IPS-NIHi7 (cell line): ENCODE data around the gene DTNA.
"Not testable (repeated sequence)": the region's sequence is repeated elsewhere in the genome, so short reads cannot be mapped to it uniquely, and the experiment has no call there.

Experiments used
- DNase-seq: peaks from one replicate; pipeline ENCODE4 v3.0.0; 2012; ENCODE audit warnings: mixed read lengths; ENCODE audit errors: extremely low spot score

DTNA gene

GRCh38 chr18:34709750-34710441 lies at the start of gene DTNA:
DTNA (plus strand) TSS chr18:34710298; CDS start chr18:34755977, 45,679 bp downstream.
- no peak for DNase-seq

DNA sequence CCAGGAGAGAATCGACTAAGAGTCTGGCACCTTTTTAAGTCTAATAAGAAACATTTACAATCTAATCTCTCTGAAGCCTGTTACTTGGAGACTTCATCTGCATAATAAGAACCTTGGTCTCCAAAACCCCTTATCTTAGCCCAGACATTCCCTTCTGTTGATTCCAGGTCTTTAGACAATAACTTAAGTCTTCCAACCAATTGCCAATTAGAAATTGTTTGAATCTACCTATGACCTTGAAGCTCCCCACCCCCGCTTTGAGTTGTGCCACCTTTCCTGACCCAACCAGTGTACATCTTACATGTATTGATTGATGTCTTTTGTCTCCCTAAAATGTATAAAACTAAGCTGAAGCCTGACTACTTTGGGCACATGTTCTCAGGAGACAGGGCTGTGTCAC lies 49.5 kb upstream of the DTNA start:
- no peak for DNase-seq

- DNase-seq, result peak; percentile 76
Observed at GRCh38 chr18:34661464-34662087, 48.5 kb upstream of the DTNA start.

- no peak for DNase-seq
Observed at GRCh38 chr18:34676816-34677574, 33.1 kb upstream of the DTNA start.

GRCh38 chr18:34689750-34690149 lies 20.3 kb upstream of the DTNA start:
- DNase-seq, result not testable (repeated sequence)

GRCh38 chr18:34691614-34692013 lies 18.5 kb upstream of the DTNA start:
- no peak for DNase-seq

GRCh38 chr18:34694591-34695165 lies 15.4 kb upstream of the DTNA start:
- no peak for DNase-seq

- DNase-seq, result no peak
Observed at GRCh38 chr18:34695310-34695709, 14.8 kb upstream of the DTNA start.

GRCh38 chr18:34696671-34697070 lies 13.4 kb upstream of the DTNA start:
- no peak for DNase-seq

- no peak for DNase-seq
Observed at GRCh38 chr18:34697233-34697632, 12.9 kb upstream of the DTNA start.

DNA sequence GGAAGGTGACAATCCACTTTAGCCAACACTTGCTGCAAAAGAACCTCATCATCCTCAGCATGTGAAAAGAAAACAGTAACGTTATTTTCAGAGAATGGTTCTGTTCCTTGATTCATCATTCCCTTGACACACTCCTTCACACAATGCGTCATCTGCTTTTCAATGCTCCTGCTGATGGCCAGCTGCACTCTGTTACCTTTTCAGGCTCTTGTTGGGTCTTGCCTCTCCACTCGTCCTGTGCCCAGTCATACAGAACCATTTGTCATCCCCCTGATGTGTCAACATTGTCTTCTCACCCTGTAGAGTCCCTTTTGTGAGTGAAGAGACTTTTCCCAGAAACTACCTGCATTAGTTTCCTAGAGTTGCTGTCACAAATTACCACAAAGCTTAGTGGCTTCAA lies 12.2 kb upstream of the DTNA start:
- DNase-seq, result no peak

GRCh38 chr18:34701911-34702310 lies 8.2 kb upstream of the DTNA start:
- DNase-seq, result no peak

DNA sequence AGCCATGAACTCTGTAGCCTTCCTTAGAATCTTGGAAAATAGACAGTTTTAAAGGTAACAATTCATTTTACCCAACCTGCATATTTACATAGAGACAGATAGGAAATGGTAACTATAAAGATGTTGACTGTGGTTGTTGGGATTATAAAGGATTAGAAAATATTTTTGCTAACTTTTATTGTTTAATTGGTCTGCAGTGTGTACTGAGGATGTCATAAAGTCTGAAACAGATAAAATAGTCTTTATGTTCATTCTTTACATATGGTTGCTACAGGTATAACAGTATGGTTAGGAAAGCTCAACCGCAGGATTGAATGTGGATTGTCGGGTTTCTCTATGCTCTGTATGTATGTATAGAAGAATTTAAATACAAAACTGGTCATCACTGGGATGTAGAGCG lies 7.3 kb upstream of the DTNA start:
- DNase-seq, result no peak

DNA sequence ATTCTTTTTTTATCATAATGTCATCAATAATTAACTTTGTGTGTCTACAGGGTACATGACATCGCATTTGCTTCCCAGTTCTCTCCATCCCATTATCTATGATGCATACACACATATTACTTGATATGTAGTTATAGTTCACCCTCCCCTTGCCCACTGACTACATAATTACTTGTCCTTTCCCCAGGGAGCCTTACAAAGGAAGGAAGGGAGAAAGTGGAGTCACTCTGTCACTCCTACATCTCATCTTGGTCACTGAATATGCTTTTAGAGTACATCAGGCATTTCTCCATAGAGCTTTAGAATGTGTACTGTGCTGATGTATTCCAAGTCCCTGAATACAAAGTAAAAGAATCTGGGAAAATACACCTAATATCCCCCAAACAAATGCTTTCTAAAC lies 6.0 kb upstream of the DTNA start:
- no peak for DNase-seq

DNA sequence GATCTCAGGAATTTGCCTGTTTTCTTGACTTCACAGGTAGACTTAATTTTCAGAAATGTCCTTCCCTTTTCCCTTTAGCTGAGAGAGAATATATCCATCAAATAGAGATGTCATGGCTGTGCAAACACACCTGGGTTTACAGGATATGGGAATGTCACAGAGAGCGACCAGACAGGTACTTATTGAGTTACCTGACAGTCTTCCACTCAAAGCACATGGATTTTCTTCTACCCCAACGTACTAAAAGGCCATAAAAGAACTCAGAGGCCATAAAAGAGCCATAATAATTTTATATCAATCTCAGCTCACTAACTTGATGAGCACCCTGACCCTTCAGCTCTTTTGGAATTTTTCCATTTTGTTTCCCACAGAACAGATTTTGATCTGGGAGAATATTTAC lies 5.3 kb upstream of the DTNA start:
- DNase-seq, result no peak

DNA sequence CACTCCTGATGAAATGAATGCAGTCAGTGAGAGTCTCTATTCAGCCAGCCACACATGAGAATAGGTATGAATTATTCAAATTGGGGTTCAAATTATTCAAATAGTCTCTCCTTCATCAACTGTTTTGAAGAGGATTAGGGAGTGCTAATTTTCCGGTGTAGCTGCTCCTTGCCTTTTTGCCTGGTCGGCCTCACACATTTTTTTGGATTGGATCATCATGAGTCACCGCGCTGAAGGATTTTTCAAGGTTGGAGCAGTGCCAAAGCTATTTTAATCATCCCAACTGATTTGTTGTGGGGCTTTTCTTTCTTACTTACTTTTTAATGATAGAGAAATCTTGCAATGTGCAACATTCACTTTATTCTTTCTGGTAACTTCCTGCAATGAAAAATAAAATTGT lies 2.4 kb upstream of the DTNA start:
- DNase-seq, result peak; percentile 29

DNA sequence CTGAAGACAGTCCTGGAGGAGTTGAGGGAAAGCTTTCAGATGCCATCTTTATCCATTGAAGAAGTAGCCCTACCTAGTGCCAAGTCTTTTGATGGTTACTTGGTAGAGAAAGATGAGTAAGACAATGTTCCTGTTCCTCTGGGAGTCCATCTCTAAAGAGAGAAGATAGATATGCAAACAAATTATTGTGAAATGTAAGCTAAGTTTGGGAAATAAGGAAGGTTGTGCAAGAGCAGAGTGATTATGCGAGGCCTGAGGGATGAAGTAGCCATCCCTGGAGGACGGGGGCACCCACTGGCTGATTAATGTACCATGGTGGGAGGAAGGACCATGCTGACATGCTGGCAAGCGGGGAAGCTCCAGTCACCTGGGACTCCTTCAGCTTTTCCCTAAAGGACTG lies 994 bp upstream of the DTNA start:
- DNase-seq, result no peak

DNA sequence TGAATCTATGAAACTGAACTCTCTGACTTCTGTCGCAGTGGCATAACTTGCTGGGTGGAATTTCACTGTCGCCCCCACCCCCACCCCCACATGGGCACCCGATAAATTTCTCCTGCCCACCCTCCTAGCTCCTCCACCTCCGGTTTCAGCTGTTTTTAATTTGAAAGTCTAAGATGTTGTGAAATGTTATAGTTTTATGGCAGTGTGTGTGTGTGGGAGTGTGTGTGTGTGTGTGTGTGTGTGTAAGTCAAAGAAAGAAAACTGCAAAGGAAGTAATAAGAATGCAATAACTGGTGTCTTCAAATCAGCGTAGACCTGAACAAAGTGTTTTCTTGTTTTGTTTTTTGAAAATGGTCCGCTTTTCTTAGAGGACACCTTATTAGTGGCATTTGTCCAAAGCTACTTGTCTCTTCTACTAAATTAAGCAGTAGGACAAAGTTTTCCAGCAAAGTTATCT lies 388 bp downstream of the DTNA start:
- no peak for DNase-seq

- DNase-seq, result no peak
Observed at GRCh38 chr18:34710934-34711333, 836 bp downstream of the DTNA start.

DNA sequence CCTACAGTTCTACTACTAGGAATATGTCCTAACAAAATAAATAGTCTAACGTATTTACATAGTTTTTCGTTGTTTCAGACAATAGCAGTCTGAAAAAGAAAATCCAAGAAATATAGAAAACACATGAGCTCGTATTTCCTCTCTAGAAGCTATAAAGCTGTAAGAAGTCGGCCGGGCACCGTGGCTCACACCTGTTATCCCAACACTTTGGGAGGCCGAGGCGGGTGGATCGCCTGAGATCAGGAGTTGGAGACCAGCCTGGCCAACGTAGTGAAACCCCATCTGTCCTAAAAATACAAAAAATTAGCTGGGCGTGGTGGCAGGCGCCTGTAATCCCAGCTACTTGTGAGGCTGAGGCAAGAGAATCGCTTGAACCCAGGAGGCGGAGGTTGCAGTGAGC lies 6.0 kb downstream of the DTNA start:
- not testable (repeated sequence) for DNase-seq

DNA sequence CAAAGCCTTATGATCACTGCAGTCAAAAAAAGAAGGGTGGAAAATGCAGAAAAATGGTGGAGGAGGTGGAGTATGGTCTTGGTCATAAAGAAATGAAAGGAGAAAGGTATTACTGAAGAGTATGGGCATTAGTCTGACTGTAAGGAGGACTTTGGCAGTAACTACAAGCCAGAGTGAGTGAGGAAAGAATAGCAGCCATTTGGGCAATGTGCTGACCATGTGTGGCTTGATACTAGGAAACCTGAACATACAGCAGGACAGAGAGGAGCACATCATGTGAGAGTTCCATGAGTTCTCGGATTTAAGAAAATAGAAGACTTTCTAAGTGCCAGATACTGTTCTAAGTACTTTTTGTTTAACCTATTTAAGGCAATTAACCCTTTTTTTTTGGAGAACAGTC lies 8.5 kb downstream of the DTNA start:
- no peak for DNase-seq

DNA sequence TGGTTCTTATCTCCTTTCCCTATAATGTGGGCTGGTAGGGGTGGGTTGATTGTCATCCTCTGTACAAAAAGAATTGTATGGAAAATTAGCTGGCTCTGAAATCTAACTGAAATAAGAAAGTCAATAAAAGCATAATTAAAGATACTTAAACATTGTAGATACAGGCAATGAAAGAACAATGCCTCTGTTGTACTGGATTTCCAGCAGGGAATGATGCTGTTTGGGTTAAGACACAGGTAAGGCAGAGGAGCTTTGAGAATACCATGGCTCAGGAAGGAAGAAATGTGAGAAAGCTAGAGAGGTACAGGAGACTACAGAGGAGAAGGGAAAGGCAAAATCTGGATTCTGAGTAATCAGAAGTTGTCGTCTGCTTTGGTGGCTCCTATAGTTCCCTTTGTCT lies 10.1 kb downstream of the DTNA start:
- no peak for DNase-seq

GRCh38 chr18:34723143-34723542 lies 13.0 kb downstream of the DTNA start:
- no peak for DNase-seq
